Astrocyte of the cerebellum (primary cell): ENCODE data around the gene TMEM117.

ENCODE experiments used
- DNase-seq: peaks from one replicate; pipeline ENCODE4 v3.0.0-alpha.2; 2011; ENCODE audit warnings: low read depth
- H3K4me3 ChIP-seq: 2 replicates; pipeline ENCODE4 v1.5.1; 2011; ENCODE audit warnings: mild to moderate bottlenecking, low read depth, low read length, moderate library complexity
- in situ Hi-C: cut with HindIII; loops from 2 replicates; pipeline ENCODE4 v1.10.0; 2017; ENCODE audit warnings: low sequenced_read_pairs
- TF ChIP-seq, protein P1 (sequence below): IDR thresholded peaks from 2 replicates; pipeline ENCODE4 v1.5.1; 2012; ENCODE audit warnings: low read length, low read depth, moderate library complexity, mild to moderate bottlenecking; ENCODE audit errors: missing control alignments

The TMEM117 gene

DNA sequence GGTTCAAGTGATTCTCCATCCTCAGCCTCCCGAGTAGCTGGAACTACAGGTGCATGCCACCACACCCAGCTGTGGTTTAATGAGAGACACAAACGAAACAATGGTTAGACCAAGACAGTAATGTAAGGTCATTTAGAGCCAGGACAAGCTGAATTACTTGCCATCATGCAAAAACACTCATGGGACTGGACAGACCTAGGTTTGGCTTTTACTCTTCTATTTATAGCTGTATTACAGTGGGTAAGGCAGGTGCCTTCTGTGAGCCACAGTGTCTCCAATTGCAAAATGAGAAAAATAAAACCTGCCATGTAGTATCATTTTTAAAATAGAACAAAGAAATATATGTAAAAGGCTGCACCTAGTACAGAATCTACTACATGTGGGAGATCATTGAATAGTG lies 527.1 kb downstream of the TMEM117 start:
- no peak overlapping the region for H3K4me3 ChIP-seq
- in situ Hi-C loops = no loop called here
- TF ChIP-seq, protein P1, sequence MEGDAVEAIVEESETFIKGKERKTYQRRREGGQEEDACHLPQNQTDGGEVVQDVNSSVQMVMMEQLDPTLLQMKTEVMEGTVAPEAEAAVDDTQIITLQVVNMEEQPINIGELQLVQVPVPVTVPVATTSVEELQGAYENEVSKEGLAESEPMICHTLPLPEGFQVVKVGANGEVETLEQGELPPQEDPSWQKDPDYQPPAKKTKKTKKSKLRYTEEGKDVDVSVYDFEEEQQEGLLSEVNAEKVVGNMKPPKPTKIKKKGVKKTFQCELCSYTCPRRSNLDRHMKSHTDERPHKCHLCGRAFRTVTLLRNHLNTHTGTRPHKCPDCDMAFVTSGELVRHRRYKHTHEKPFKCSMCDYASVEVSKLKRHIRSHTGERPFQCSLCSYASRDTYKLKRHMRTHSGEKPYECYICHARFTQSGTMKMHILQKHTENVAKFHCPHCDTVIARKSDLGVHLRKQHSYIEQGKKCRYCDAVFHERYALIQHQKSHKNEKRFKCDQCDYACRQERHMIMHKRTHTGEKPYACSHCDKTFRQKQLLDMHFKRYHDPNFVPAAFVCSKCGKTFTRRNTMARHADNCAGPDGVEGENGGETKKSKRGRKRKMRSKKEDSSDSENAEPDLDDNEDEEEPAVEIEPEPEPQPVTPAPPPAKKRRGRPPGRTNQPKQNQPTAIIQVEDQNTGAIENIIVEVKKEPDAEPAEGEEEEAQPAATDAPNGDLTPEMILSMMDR = no peak
- no peak for DNase-seq

DNA sequence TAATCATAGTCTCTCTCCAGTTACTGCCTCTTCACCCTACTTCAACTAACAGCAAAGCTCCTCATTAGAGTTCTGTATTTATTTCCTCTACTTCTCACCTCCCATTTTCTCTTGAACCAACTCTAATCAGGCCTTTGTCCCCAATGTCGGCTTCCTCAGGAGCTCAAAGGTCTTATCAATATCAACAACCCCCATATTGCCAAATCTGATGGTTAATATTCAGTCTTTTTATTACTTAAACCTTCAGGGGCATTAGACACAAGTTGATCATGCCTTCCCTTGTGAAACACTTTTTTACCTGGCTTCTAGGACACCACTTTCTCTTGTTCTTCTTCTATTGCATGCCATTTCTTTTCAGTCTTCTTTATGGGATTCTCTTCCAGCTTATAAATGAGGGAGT lies 531.3 kb downstream of the TMEM117 start:
- DNase-seq = no peak
- in situ Hi-C loops = no loop called here
- TF ChIP-seq, protein P1 = no peak
- H3K4me3 ChIP-seq = no peak overlapping the region

DNA sequence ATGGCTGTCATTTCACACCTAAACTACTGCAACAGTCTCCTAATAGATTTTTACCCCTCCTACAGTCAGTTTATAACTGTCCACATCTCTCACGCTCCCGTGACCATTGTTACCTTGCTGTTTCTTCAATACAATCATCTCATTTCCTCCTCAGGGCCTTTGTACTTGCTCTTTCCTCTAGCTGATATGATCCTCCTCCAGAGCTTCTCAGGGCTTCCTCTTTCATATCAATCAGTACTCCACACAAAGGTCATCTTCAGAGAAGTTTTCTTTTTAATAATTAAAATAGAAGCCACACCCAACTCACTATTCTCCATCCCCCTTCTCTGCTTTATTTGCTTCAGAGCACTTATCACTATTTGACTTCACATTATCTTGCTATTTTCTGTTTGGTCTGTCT lies 532.0 kb downstream of the TMEM117 start:
- H3K4me3 ChIP-seq = no peak overlapping the region
- in situ Hi-C loops = no loop called here
- DNase-seq = no peak
- TF ChIP-seq, protein P1 = no peak

DNA sequence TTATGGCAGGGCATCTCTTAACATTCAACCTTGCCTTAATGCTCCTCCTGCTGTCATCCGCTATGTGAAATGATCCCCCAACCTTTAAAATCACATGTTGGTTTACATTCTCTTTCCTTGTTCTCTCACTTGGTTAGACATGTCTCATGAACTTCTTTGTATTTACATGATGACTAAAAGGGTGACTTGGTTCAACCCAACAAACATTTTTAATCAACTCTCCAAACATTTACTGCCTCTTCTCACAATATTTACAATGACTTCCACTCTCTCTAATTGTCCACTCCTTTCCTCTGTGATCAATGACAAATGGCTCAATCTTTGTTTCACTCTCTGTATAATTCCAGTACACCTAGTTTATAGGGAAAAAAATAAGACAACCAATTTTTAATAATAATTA lies 534.1 kb downstream of the TMEM117 start:
- TF ChIP-seq, protein P1 = no peak
- in situ Hi-C loops = no loop called here
- DNase-seq = no peak
- no peak overlapping the region for H3K4me3 ChIP-seq

DNA sequence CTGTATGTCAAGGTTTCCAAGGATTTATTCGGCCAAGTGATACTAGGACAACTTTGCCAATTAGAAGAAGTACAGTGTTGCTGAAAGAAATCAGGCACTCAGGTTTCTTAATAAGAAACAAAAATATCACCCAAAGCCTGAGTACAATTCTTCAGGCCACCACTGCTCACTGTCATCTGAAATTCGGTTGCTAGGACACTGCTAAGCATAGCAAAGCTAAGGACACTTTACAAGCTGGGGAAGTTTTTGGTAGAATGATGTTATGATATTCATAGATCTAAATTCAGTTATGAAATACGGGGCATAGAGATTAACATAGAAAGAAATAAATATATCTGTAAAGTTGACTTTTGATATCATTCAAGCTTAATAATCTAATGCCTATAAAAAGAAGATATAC lies 535.1 kb downstream of the TMEM117 start:
- H3K4me3 ChIP-seq = no peak overlapping the region
- TF ChIP-seq, protein P1 = no peak
- in situ Hi-C loops = no loop called here
- DNase-seq = no peak

DNA sequence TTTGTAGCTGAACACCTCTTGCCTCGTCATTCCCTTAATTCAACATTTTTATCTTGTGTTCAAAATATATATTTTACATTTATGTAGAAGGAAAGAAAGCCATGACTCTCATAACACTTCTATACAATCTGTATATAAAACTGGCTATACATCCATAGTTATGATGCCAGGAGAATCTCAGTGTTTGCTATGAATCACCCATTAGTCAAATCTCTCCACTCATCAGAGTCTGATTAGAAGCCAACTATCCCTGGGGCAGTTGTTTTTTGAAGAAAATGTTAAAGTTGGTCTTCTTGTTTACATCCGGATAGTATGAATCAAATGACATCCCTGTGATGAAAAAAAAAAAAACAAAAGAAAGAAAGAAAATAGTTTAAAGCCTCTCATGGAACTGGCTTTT lies 536.4 kb downstream of the TMEM117 start:
- in situ Hi-C loops = no loop called here
- H3K4me3 ChIP-seq = no peak overlapping the region
- no peak for DNase-seq
- TF ChIP-seq, protein P1 = no peak

DNA sequence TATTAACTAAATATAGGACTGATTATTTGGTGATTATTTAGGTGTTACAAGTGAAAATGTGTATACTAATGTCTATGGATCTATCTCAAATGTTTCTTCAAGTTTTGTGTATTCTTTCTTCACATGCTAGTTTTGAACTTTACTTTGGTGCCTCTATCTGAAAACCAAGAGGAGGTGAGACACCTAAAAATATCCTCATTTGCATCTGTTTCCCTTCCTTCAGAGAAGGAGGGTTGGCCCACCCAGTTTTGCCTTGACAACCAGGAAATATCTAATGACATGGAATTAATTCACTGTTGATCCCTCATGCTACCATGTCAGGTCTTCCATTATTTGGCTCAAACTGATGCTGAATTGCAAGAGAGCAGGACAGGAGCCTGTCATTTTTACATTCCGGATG lies 539.8 kb downstream of the TMEM117 start:
- no peak overlapping the region for H3K4me3 ChIP-seq
- DNase-seq = no peak
- in situ Hi-C loops = no loop called here
- TF ChIP-seq, protein P1 = no peak
